H9 (cell line): ENCODE results near the gene TMEM245. TPM values are rescaled to one million over a fixed set of nuclear protein-coding genes. Genes with fewer than 3 reads are reported as not detected.

Experiments
- DNase-seq: peaks from one replicate; pipeline ENCODE4 v3.0.0-alpha.2; 2017
- H2AFZ ChIP-seq: one replicate; pipeline ENCODE4 v1.6.1; 2013; ENCODE audit warnings: mild to moderate bottlenecking, low read length, control low read depth, moderate library complexity
- H2AK5ac ChIP-seq: 2 replicates; pipeline ENCODE4 v1.6.1; 2013; ENCODE audit warnings: low read length, control low read depth, mixed read lengths; ENCODE audit not compliant: insufficient read length
- H2BK120ac ChIP-seq: one replicate; pipeline ENCODE4 v1.6.1; 2013; ENCODE audit warnings: low read depth, mild to moderate bottlenecking, low read length, control low read depth, inconsistent platforms; ENCODE audit not compliant: poor library complexity, severe bottlenecking
- H2BK12ac ChIP-seq: 2 replicates; pipeline ENCODE4 v1.6.1; 2013; ENCODE audit warnings: low read length, control low read depth, mixed read lengths, low read depth; ENCODE audit not compliant: insufficient read length
- H2BK15ac ChIP-seq: 2 replicates; pipeline ENCODE4 v1.6.1; 2013; ENCODE audit warnings: low read depth, low read length, control low read depth
- H2BK20ac ChIP-seq: one replicate; pipeline ENCODE4 v1.6.1; 2013; ENCODE audit warnings: low read depth, mild to moderate bottlenecking, low read length, control low read depth, inconsistent platforms; ENCODE audit not compliant: poor library complexity, severe bottlenecking
- H2BK5ac ChIP-seq: 2 replicates; pipeline ENCODE4 v1.6.1; 2013; ENCODE audit warnings: low read length, control low read depth, mixed read lengths; ENCODE audit not compliant: insufficient read length
- H3K14ac ChIP-seq: 2 replicates; pipeline ENCODE4 v1.6.1; 2013; ENCODE audit warnings: low read length, control low read depth; ENCODE audit not compliant: insufficient read depth
- H3K18ac ChIP-seq: 2 replicates; pipeline ENCODE4 v1.6.1; 2013; ENCODE audit warnings: low read depth, mild to moderate bottlenecking, mixed read lengths, low read length, control low read depth; ENCODE audit not compliant: insufficient read length
- H3K23ac ChIP-seq: 2 replicates; pipeline ENCODE4 v1.6.1; 2013; ENCODE audit warnings: low read length, control low read depth, mixed read lengths, low read depth; ENCODE audit not compliant: insufficient read length
- H3K23me2 ChIP-seq: 2 replicates; pipeline ENCODE4 v1.6.1; 2013; ENCODE audit warnings: low read depth, mild to moderate bottlenecking, mixed read lengths, low read length, control low read depth; ENCODE audit not compliant: insufficient read length, poor library complexity, severe bottlenecking
- H3K27ac ChIP-seq: 2 replicates; pipeline ENCODE4 v1.5.1; 2013; ENCODE audit warnings: low read length, control low read depth, mixed read lengths, low read depth; ENCODE audit not compliant: insufficient read length
- H3K27me3 ChIP-seq: 2 replicates; pipeline ENCODE4 v1.6.1; 2013; ENCODE audit warnings: low read length, control low read depth, inconsistent platforms; ENCODE audit not compliant: insufficient read depth
- H3K4ac ChIP-seq: 2 replicates; pipeline ENCODE4 v1.6.1; 2013; ENCODE audit warnings: low read depth, mild to moderate bottlenecking, control low read depth, inconsistent platforms, low read length, moderate library complexity
- H3K4me1 ChIP-seq: 2 replicates; pipeline ENCODE4 v1.6.1; 2013; ENCODE audit warnings: low read length, control low read depth, inconsistent platforms; ENCODE audit not compliant: insufficient read depth
- H3K4me2 ChIP-seq: 2 replicates; pipeline ENCODE4 v1.6.1; 2013; ENCODE audit warnings: low read length, control low read depth, mixed read lengths; ENCODE audit not compliant: insufficient read length, insufficient read depth
- H3K56ac ChIP-seq: 2 replicates; pipeline ENCODE4 v1.6.1; 2013; ENCODE audit warnings: low read depth, mild to moderate bottlenecking, mixed read lengths, low read length, control low read depth; ENCODE audit not compliant: insufficient read length
- H3K79me1 ChIP-seq: 2 replicates; pipeline ENCODE4 v1.6.1; 2013; ENCODE audit warnings: low read depth, mild to moderate bottlenecking, moderate library complexity, low read length, control low read depth, inconsistent platforms; ENCODE audit not compliant: insufficient read depth, poor library complexity, severe bottlenecking
- H3K79me2 ChIP-seq: 2 replicates; pipeline ENCODE4 v1.6.1; 2013; ENCODE audit warnings: low read length, control low read depth, inconsistent platforms; ENCODE audit not compliant: insufficient read depth
- H3K9ac ChIP-seq: 2 replicates; pipeline ENCODE4 v1.6.1; 2013; ENCODE audit warnings: low read length, control low read depth, mixed read lengths; ENCODE audit not compliant: insufficient read length; ENCODE audit errors: extremely low read depth
- H3K9me3 ChIP-seq: one replicate; pipeline ENCODE4 v1.6.1; 2013; ENCODE audit warnings: low read depth, low read length, inconsistent platforms; ENCODE audit not compliant: control insufficient read depth
- H3T11ph ChIP-seq: one replicate; pipeline ENCODE4 v1.6.1; 2013; ENCODE audit warnings: mild to moderate bottlenecking, low read length, control low read depth, inconsistent platforms
- H4K20me1 ChIP-seq: one replicate; pipeline ENCODE4 v1.6.1; 2013; ENCODE audit not compliant: control insufficient read depth, insufficient read length, insufficient read depth
- H4K5ac ChIP-seq: 2 replicates; pipeline ENCODE4 v1.6.1; 2013; ENCODE audit warnings: low read depth, mild to moderate bottlenecking, mixed read lengths, low read length, control low read depth; ENCODE audit not compliant: insufficient read length
- H4K8ac ChIP-seq: replicated peaks from 2 replicates; pipeline ENCODE4 v1.6.1; 2013; ENCODE audit warnings: low read length, control low read depth, mixed read lengths, low read depth; ENCODE audit not compliant: insufficient read length
- H4K91ac ChIP-seq: 2 replicates; pipeline ENCODE4 v1.6.1; 2013; ENCODE audit warnings: low read depth, mild to moderate bottlenecking, moderate library complexity, mixed read lengths, low read length, control low read depth; ENCODE audit not compliant: insufficient read length
- H3K27ac Mint-ChIP-seq, 3 experiments: 2 replicates in 2 of 3; 3 replicates in 1 of 3; pipeline ENCODE4 v1.8.0; 2020 to 2021; ENCODE audit warnings: mixed read lengths in 3 of 3, mild to moderate bottlenecking in 1 of 3, moderate library complexity in 1 of 3
- H3K27me3 Mint-ChIP-seq: 2 replicates; pipeline ENCODE4 v1.8.0; 2021; ENCODE audit warnings: low read depth, mild to moderate bottlenecking, moderate library complexity, mixed read lengths
- H3K36me3 Mint-ChIP-seq, 3 experiments: 2 replicates in 2 of 3; 3 replicates in 1 of 3; pipeline ENCODE4 v1.8.0; 2020 to 2021; ENCODE audit warnings: low read depth in 3 of 3, mixed read lengths in 3 of 3; ENCODE audit not compliant: insufficient read depth in 1 of 3
- H3K4me1 Mint-ChIP-seq, 2 experiments: 2 replicates each; pipeline ENCODE4 v1.8.0; 2020; ENCODE audit warnings: mixed read lengths in 2 of 2
- H3K4me3 Mint-ChIP-seq, 2 experiments: 2 replicates in 1 of 2; 3 replicates in 1 of 2; pipeline ENCODE4 v1.8.0; 2020 to 2021; ENCODE audit warnings: mild to moderate bottlenecking in 2 of 2, mixed read lengths in 2 of 2, moderate library complexity in 1 of 2
- H3K9me3 Mint-ChIP-seq, 2 experiments: 2 replicates in 1 of 2; 3 replicates in 1 of 2; pipeline ENCODE4 v1.8.0; 2020; ENCODE audit warnings: mild to moderate bottlenecking in 2 of 2, mixed read lengths in 2 of 2, moderate library complexity in 1 of 2
- whole genome bisulfite sequencing: extraction: QIAGEN DNeasy Blood & Tissue Kit; methylation state at CpG from one replicate; pipeline ENCODE4 v1.1.7; 2013; ENCODE audit warnings: missing lambda C conversion rate, low lambda C conversion rate, mixed read lengths; ENCODE audit not compliant: insufficient read length; ENCODE audit errors: extremely low coverage; 5-methylcytosine and 5-hydroxymethylcytosine counted together
- total RNA-seq: library from RNA; stranded (reverse); gene quantifications from 2 replicates; pipeline ENCODE4 v1.2.1, GENCODE V29; 2021
- TF ChIP-seq, protein P1 (sequence below): fragments of 200-600 bp; sonication (generic); conservative IDR thresholded peaks from 3 replicates; pipeline ENCODE4 v1.8.0; 2021; ENCODE audit warnings: antibody characterized with exemption, mild to moderate bottlenecking

TMEM245 gene
- total RNA-seq, 1 experiment from 2014 or later: 37.9 TPM

DNA sequence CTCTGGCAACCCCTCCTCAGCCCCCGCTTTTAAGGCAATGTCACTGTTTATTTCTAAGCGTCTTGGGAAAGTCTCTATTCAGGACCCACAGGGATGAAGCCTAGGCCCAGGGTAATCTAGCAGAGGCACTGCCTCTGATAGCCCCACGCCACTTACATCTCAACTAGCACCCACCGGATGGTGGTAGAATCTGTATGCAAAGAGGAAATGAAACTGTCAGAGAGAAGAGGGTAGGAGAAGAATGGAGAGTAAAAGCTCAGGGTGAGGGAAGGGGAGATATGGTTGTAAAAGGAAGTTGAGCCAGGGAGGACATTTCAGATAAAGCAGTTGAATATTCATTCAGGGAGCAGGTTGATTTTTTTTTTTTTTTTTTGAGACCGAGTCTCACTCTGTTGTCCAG is 44.3 kb upstream of the TMEM245 start:
- Histone ChIP-seq H3K79me1 (no peaks in the 10 kb centered on the region), H3K23ac (no peak overlapping the region), H2BK5ac (no peak overlapping the region), H2BK12ac (no peak overlapping the region), H3K23me2 (peaks cover 2% of the 10 kb centered on the region), H3K56ac (no peak overlapping the region), H3T11ph (no peak overlapping the region), H2BK20ac (no peak overlapping the region), H3K14ac (no peak overlapping the region), H2BK120ac (no peak overlapping the region), H3K4me1 (no peaks in the 10 kb centered on the region), H4K8ac (no peak overlapping the region), H3K27me3 (no peaks in the 10 kb centered on the region; the same call in 1 of the 2 replicates), H3K4ac (no peak overlapping the region), H3K18ac (no peak overlapping the region), H2AK5ac (no peak overlapping the region), H3K9me3 (no peaks in the 10 kb centered on the region), H3K79me2 (no peaks in the 10 kb centered on the region), H2AFZ (no peak overlapping the region), H3K27ac (no peak overlapping the region), H4K91ac (no peak overlapping the region), H3K4me2 (no peak overlapping the region), H2BK15ac (no peak overlapping the region), H3K9ac (no peak overlapping the region), H4K20me1 (no peaks in the 10 kb centered on the region), H4K5ac (no peak overlapping the region)
- WGBS: no CpG with 5 or more reads among the region's 5 CpGs
- Mint-ChIP-seq H3K9me3 (peaks cover 8 to 10% of the 10 kb centered on the region in 2 experiments; a peak in 4 of 5 replicates), H3K27me3 (peaks cover 55% of the 10 kb centered on the region), H3K4me3 (peak overlapping the region in 1 of 2 experiments; percentile 41; a peak in 1 of 5 replicates), H3K27ac (peak overlapping the region in 1 of 3 experiments; percentile 5; a peak in 3 of 7 replicates), H3K36me3 (peaks cover 0 to 15% (median 2%) of the 10 kb centered on the region in 3 experiments; a peak in 5 of 7 replicates), H3K4me1 (peaks cover 9 to 18% of the 10 kb centered on the region in 2 experiments)
- DNase-seq: no peak
- TF ChIP-seq, protein P1, sequence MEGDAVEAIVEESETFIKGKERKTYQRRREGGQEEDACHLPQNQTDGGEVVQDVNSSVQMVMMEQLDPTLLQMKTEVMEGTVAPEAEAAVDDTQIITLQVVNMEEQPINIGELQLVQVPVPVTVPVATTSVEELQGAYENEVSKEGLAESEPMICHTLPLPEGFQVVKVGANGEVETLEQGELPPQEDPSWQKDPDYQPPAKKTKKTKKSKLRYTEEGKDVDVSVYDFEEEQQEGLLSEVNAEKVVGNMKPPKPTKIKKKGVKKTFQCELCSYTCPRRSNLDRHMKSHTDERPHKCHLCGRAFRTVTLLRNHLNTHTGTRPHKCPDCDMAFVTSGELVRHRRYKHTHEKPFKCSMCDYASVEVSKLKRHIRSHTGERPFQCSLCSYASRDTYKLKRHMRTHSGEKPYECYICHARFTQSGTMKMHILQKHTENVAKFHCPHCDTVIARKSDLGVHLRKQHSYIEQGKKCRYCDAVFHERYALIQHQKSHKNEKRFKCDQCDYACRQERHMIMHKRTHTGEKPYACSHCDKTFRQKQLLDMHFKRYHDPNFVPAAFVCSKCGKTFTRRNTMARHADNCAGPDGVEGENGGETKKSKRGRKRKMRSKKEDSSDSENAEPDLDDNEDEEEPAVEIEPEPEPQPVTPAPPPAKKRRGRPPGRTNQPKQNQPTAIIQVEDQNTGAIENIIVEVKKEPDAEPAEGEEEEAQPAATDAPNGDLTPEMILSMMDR: no peak
